HepG2 (cell line): Measurements from ENCODE around the gene TNS1. TPM values are rescaled to one million over a fixed set of nuclear protein-coding genes. Genes with fewer than 3 reads are reported as not detected.

ENCODE experiments used
- ATF2 ChIP-seq: sonication (generic); formaldehyde crosslinking; IDR thresholded peaks from 2 replicates; pipeline ENCODE4 v1.4.0; 2020; ENCODE audit warnings: missing genetic modification reagents
- ATM ChIP-seq: fragments of 450-650 bp; IDR thresholded peaks from 2 replicates; pipeline ENCODE4 v1.7.1; 2017; ENCODE audit warnings: mild to moderate bottlenecking, borderline replicate concordance
- FOXP4 ChIP-seq: sonication (generic); formaldehyde crosslinking; IDR thresholded peaks from 2 replicates; pipeline ENCODE4 v1.4.0; 2020; ENCODE audit warnings: missing genetic modification reagents
- GABPB1 ChIP-seq: IDR thresholded peaks from 2 replicates; pipeline ENCODE4 v1.6.1; 2016; ENCODE audit warnings: mild to moderate bottlenecking, missing genetic modification reagents, moderate library complexity, missing compliant biosample characterization
- MAX ChIP-seq: IDR thresholded peaks from 2 replicates; pipeline ENCODE4 v1.6.1; 2012; ENCODE audit warnings: inconsistent platforms
- MEF2D ChIP-seq: sonication (generic); formaldehyde crosslinking; IDR thresholded peaks from 2 replicates; pipeline ENCODE4 v1.5.1; 2020; ENCODE audit warnings: mild to moderate bottlenecking, missing genetic modification reagents
- MLX ChIP-seq: IDR thresholded peaks from 2 replicates; pipeline ENCODE4 v1.6.1; 2016
- MXD4 ChIP-seq: IDR thresholded peaks from 2 replicates; pipeline ENCODE4 v1.6.1; 2016; ENCODE audit warnings: mild to moderate bottlenecking, missing biosample characterization, missing genetic modification reagents
- NR3C1 ChIP-seq: sonication (generic); formaldehyde crosslinking; IDR thresholded peaks from 2 replicates; pipeline ENCODE4 v1.4.0; 2020; ENCODE audit warnings: missing genetic modification reagents
- PAF1 ChIP-seq: IDR thresholded peaks from 2 replicates; pipeline ENCODE4 v1.6.1; 2016; ENCODE audit warnings: missing genetic modification reagents, missing compliant biosample characterization
- TFDP1 ChIP-seq: IDR thresholded peaks from 2 replicates; pipeline ENCODE4 v1.6.1; 2016; ENCODE audit warnings: missing compliant biosample characterization, missing genetic modification reagents, borderline replicate concordance
- TFDP2 ChIP-seq: sonication (generic); formaldehyde crosslinking; IDR thresholded peaks from 2 replicates; pipeline ENCODE4 v1.4.0; 2020; ENCODE audit warnings: missing genetic modification reagents
- ZBTB1 ChIP-seq: sonication (generic); formaldehyde crosslinking; IDR thresholded peaks from 2 replicates; pipeline ENCODE4 v1.4.0; 2020; ENCODE audit warnings: missing genetic modification reagents, borderline replicate concordance
- ZFP37 ChIP-seq: sonication (generic); formaldehyde crosslinking; IDR thresholded peaks from 2 replicates; pipeline ENCODE4 v1.4.0; 2020; ENCODE audit warnings: missing genetic modification reagents, borderline replicate concordance
- ZMAT5 ChIP-seq: sonication (generic); formaldehyde crosslinking; IDR thresholded peaks from 2 replicates; pipeline ENCODE4 v1.5.0; 2020; ENCODE audit warnings: mild to moderate bottlenecking, low read depth, missing genetic modification reagents, borderline replicate concordance
- ZNF18 ChIP-seq: sonication (generic); formaldehyde crosslinking; IDR thresholded peaks from 2 replicates; pipeline ENCODE4 v1.8.0; 2022; ENCODE audit warnings: mild to moderate bottlenecking, missing genetic modification reagents; ENCODE audit not compliant: insufficient replicate concordance
- ZNF256 ChIP-seq: sonication (generic); formaldehyde crosslinking; conservative IDR thresholded peaks from 2 replicates; pipeline ENCODE4 v1.4.0; 2020; ENCODE audit warnings: missing genetic modification reagents
- ZNF260 ChIP-seq: sonication (generic); formaldehyde crosslinking; IDR thresholded peaks from 2 replicates; pipeline ENCODE4 v1.4.0; 2020; ENCODE audit warnings: missing genetic modification reagents, low read depth, mild to moderate bottlenecking, borderline replicate concordance
- ZNF775 ChIP-seq: sonication (generic); formaldehyde crosslinking; IDR thresholded peaks from 2 replicates; pipeline ENCODE4 v1.4.0; 2020; ENCODE audit warnings: missing genetic modification reagents, mild to moderate bottlenecking, moderate library complexity, borderline replicate concordance
- ZSCAN20 ChIP-seq: sonication (generic); formaldehyde crosslinking; IDR thresholded peaks from 2 replicates; pipeline ENCODE4 v1.4.0; 2020; ENCODE audit warnings: missing genetic modification reagents, mild to moderate bottlenecking, borderline replicate concordance
- polyA plus RNA-seq, 8 experiments: library from polyadenylated mRNA; depleted of rRNA in 3 of 8; stranded (reverse) in 7 of 8; unstranded in 1 of 8; fragments of >200 nt; fragmentation: Illumina TruSeq in 4 of 8; extraction: Trizol in 4 of 8; gene quantifications; 2 replicates each; pipeline versions ENCODE4 v1.2.1 to v1.2.3, GENCODE V29; 2011 to 2016; ENCODE audit warnings: low read depth in 4 of 8, missing spikeins in 1 of 8, mixed read lengths in 1 of 8; ENCODE audit not compliant: insufficient read depth in 1 of 8
- total RNA-seq, 5 experiments: library from RNA; depleted of rRNA; stranded (reverse); fragments of >200 nt; fragmentation: Illumina TruSeq; extraction: Trizol; gene quantifications; 2 replicates each; pipeline ENCODE4 v1.2.3, GENCODE V29; 2016; ENCODE audit warnings: low read depth in 1 of 5

The TNS1 gene
- total and polyA plus RNA-seq, 2 of the 13 experiments (the other 11 are each of a cell fraction or from before 2014, with no cell fraction given): 1.9 to 118 TPM

GRCh38 chr2:217899231-217900009 lies 103.4 kb downstream of the TNS1 start (continued):
- TF ChIP-seq ATF2 (CRISPR knock-in tag) (no peak), ZMAT5 (CRISPR knock-in tag) (no peak), ZBTB1 (no peak), PAF1 (CRISPR knock-in tag) (no peak), ZNF18 (CRISPR knock-in tag) (no peak), ZNF256 (CRISPR knock-in tag) (no peak), TFDP2 (no peak; the same call in 1 of the 2 replicates), TFDP1 (CRISPR knock-in tag) (no peak), MEF2D (CRISPR knock-in tag) (peak; percentile 49; the same call in 1 of the 2 replicates), GABPB1 (CRISPR knock-in tag) (peak; percentile 70), ZNF775 (no peak), ZSCAN20 (CRISPR knock-in tag) (no peak), ATM (no peak), MAX (peak; percentile 75), FOXP4 (CRISPR knock-in tag) (0 out of 2 replicates have a peak, but pooled peaks have one; percentile 45), ZNF260 (CRISPR knock-in tag) (no peak), NR3C1 (CRISPR knock-in tag) (no peak), MLX (CRISPR knock-in tag) (no peak; the same call in 1 of the 2 replicates), MXD4 (CRISPR knock-in tag) (peak; percentile 62), ZFP37 (0 out of 2 replicates have a peak, but pooled peaks have one; percentile 21)
